Kidney (tissue), 14 donors: Measurements from ENCODE around the gene TP53I11. TPM values are rescaled to one million over a fixed set of nuclear protein-coding genes. Genes with fewer than 3 reads are reported as not detected.

ENCODE experiments used
- DNase-seq, 5 donors: peaks; one replicate each; pipeline ENCODE4 v3.0.0-alpha.2; 2013 to 2020
- FAIRE-seq: peaks from 2 replicates; lab custom pipeline; 2012; peaks lifted over from hg19 to GRCh38; lab: Jason Lieb, UNC
- H3K27ac ChIP-seq, 2 donors: one replicate each; pipeline ENCODE4 v1.7.0; 2013; ENCODE audit warnings: low read depth in 2 of 2, low read length in 2 of 2, inconsistent platforms in 1 of 2
- H3K27me3 ChIP-seq: one replicate; pipeline ENCODE4 v1.7.1; 2013; ENCODE audit warnings: low read length, inconsistent platforms; ENCODE audit not compliant: control insufficient read depth, insufficient read depth
- H3K36me3 ChIP-seq, 3 donors: one replicate each; pipeline versions ENCODE4 v1.7.0 to v1.7.1; 2013; ENCODE audit warnings: low read length in 3 of 3, control low read depth in 1 of 3, inconsistent platforms in 1 of 3; ENCODE audit not compliant: insufficient read depth in 3 of 3, control insufficient read depth in 2 of 3
- H3K4me1 ChIP-seq, 3 donors: one replicate each; pipeline versions ENCODE4 v1.7.0 to v1.7.1; 2013; ENCODE audit warnings: low read length in 3 of 3, inconsistent platforms in 1 of 3, low read depth in 1 of 3; ENCODE audit not compliant: control insufficient read depth in 2 of 3, insufficient read depth in 2 of 3
- H3K4me3 ChIP-seq, 3 donors: one replicate each; pipeline versions ENCODE4 v1.7.0 to v1.8.1; 2013; ENCODE audit warnings: low read length in 3 of 3, control low read depth in 1 of 3, inconsistent platforms in 1 of 3
- H3K9ac ChIP-seq, 3 donors: one replicate each; pipeline versions ENCODE4 v1.7.0 to v1.7.1; 2013; ENCODE audit warnings: low read length in 3 of 3, control low read depth in 1 of 3, inconsistent platforms in 1 of 3
- H3K9me3 ChIP-seq, 3 donors: one replicate each; pipeline versions ENCODE4 v1.7.0 to v1.7.1; 2013; ENCODE audit warnings: low read length in 3 of 3, control low read depth in 1 of 3, inconsistent platforms in 1 of 3; ENCODE audit not compliant: control insufficient read depth in 2 of 3, insufficient read depth in 1 of 3
- intact Hi-C: fragments of 100-400 bp; cut with DNase I; formaldehyde crosslinking; loops from one replicate; pipeline ENCODE4 v1.11.1; 2022
- polyA plus RNA-seq: library from polyadenylated mRNA; stranded (reverse); fragments of 350-450 nt; fragmentation: Illumina TruSeq; extraction: RNeasy Lipid Tissue Mini Kit (QIAGEN cat#74804); gene quantifications from one replicate; pipeline ENCODE4 v1.2.3, GENCODE V29; 2014; ENCODE audit warnings: low read depth, low replicate concordance; ENCODE audit not compliant: insufficient read depth
- total RNA-seq: library from RNA; stranded (reverse); fragmentation: NEBNext Ultra II Directional; extraction: Animal tissue kit (Norgen Biotek cat#: 25700); gene quantifications from one replicate; pipeline ENCODE4 v1.2.1, GENCODE V29; 2021
- TF ChIP-seq, protein P1 (sequence below): IDR thresholded peaks from 3 replicates; pipeline ENCODE4 v1.5.1; 2012; ENCODE audit warnings: mild to moderate bottlenecking, moderate library complexity, borderline replicate concordance; ENCODE audit not compliant: insufficient read depth; ENCODE audit errors: extremely low read depth
- donor health status: control.
- donor health status: control.
- donor health status: control.
- donor health status: control.
- donor health status: control.
- donor health status: DM: yes; HTN: yes; CAD: no.
- donor health status: Normal renal cell carcinoma (clear cell type).

The TP53I11 gene
- total and polyA plus RNA-seq, 2 donors from 2014 or later, result 25.7 to 35.3 TPM

DNA sequence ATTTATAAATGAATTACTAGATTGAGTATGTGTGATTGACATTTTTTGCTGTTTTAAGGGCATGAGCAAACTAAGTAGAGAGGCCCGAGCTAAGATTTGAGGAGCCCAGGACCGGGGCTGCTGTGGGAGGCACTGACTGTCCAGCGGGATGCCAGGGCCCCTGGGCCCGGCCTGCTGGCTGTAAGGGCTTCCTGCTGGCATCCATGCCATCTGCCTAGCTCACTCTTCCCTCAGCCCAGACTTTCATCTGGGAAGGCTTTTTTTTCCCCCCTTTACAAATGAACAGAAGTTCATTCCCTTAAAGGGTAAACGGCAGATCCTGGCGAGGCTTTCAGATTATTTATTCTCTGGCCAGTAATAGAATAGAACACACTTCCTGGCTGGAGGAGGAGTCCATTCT, 16.0 kb upstream of the TP53I11 start:
- FAIRE-seq, result no peak
- Histone ChIP-seq H3K27ac (no peak overlapping the region), H3K36me3 (no peaks in the 10 kb centered on the region), H3K4me3 (no peak overlapping the region), H3K9me3 (no peaks in the 10 kb centered on the region), H3K9ac (no peak overlapping the region), H3K27me3 (no peaks in the 10 kb centered on the region), H3K4me1 (no peaks in the 10 kb centered on the region)
- no peak for DNase-seq
- intact Hi-C loops, result no loop called here
- TF ChIP-seq, protein P1, sequence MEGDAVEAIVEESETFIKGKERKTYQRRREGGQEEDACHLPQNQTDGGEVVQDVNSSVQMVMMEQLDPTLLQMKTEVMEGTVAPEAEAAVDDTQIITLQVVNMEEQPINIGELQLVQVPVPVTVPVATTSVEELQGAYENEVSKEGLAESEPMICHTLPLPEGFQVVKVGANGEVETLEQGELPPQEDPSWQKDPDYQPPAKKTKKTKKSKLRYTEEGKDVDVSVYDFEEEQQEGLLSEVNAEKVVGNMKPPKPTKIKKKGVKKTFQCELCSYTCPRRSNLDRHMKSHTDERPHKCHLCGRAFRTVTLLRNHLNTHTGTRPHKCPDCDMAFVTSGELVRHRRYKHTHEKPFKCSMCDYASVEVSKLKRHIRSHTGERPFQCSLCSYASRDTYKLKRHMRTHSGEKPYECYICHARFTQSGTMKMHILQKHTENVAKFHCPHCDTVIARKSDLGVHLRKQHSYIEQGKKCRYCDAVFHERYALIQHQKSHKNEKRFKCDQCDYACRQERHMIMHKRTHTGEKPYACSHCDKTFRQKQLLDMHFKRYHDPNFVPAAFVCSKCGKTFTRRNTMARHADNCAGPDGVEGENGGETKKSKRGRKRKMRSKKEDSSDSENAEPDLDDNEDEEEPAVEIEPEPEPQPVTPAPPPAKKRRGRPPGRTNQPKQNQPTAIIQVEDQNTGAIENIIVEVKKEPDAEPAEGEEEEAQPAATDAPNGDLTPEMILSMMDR, result no peak

DNA sequence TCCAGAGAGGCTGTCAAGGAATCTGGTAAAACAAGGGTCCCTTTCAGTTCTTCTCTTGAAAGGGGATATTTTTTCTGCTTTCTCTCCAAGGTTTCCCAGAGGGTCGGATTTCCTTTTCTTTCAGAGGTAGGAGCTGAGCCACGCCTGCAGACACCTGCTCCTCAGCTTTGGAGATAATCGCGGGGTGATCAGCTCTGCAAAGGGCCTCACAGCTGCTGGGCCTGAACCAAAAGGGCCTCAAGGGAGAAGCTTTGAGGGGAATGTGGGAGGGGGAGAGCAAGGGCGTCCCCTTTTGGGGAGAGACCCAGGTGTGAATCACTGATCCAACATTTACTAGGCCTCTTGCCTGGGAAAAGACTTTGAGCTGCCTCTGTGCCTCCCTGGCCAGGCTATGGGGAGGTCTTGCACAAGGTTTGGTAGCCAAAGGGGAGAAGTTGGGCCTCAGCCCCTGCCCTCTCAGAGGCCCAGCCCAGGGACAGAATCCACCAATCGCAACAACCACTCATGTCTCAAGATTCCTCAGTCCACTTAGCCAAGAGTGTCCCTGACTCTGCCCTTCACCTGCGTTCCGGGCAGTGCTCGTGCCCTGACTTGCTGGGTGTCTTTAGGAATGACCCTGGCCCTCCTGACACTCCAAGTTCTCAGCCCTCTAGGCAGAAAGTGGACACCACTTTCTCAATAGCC, 14.0 kb upstream of the TP53I11 start:
- no peaks in the 10 kb centered on the region for H3K4me1 ChIP-seq
- intact Hi-C loops, result no loop called here
- H3K27ac ChIP-seq, result no peak overlapping the region
- no peak for DNase-seq
- H3K27me3 ChIP-seq, result no peaks in the 10 kb centered on the region
- FAIRE-seq, result no peak
- H3K4me3 ChIP-seq, result no peak overlapping the region
- H3K9me3 ChIP-seq, result no peaks in the 10 kb centered on the region
- no peaks in the 10 kb centered on the region for H3K36me3 ChIP-seq
- TF ChIP-seq, protein P1, result no peak
- H3K9ac ChIP-seq, result no peak overlapping the region

DNA sequence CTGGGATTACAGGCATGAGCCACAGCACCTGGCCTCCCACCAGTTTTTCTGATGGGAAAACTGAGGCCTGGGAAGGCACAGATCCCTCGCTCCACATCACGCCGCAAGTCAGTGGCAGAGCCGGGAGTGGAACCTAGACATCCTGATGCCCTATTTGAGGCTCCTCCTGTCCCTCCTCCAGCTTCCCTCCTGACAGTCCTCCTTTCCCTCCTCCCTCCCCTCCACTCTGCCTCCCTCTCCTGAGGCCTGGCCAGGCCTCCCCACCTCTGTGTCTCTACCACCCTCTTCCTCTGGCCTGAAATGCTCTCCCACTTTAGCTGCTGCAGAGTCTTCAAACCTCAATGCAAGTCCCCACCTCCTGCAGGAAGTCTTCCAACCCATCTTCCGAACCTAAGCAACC, 13.3 kb upstream of the TP53I11 start:
- no peaks in the 10 kb centered on the region for H3K4me1 ChIP-seq
- no peaks in the 10 kb centered on the region for H3K9me3 ChIP-seq
- FAIRE-seq (no peak), DNase-seq (no peak)
- no peak overlapping the region for H3K27ac ChIP-seq
- intact Hi-C loops, result no loop called here
- TF ChIP-seq, protein P1, result no peak
- no peaks in the 10 kb centered on the region for H3K36me3 ChIP-seq
- no peaks in the 10 kb centered on the region for H3K27me3 ChIP-seq
- H3K4me3 ChIP-seq, result no peak overlapping the region
- H3K9ac ChIP-seq, result no peak overlapping the region

DNA sequence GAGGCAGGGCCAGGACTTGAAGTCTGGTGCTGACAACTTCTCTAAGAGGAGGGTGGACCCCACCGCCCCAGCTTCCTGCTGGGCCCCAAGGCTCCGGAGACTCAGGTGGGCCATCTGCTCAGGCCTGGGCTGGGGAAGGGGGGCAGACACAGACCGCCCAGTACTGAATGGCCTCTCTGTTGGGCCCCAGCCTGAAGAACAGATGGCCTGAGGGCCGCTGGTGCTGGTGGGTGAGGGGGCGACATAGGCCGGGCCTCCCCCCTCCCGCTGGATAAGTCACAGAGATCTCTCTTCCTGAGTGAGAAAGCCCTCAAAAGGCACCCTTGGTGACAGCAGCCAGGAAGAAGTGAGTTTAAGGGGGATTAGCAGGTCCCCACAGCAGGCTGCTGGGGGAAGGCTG, 12.5 kb upstream of the TP53I11 start:
- H3K36me3 ChIP-seq, result no peaks in the 10 kb centered on the region
- FAIRE-seq, result no peak
- intact Hi-C loops, result no loop called here
- no peaks in the 10 kb centered on the region for H3K27me3 ChIP-seq
- H3K9me3 ChIP-seq, result no peaks in the 10 kb centered on the region
- H3K27ac ChIP-seq, result no peak overlapping the region
- no peak overlapping the region for H3K4me3 ChIP-seq
- no peaks in the 10 kb centered on the region for H3K4me1 ChIP-seq
- no peak overlapping the region for H3K9ac ChIP-seq
- TF ChIP-seq, protein P1, result no peak
- DNase-seq, result no peak
